ENCODE data around the gene CTDSP1.

- TF ChIP-seq CTCF (IDR thresholded peaks at IDR 0.05) (no peak), POLR2AphosphoS5 (IDR thresholded peaks at IDR 0.05) (no peak), POLR2A (IDR thresholded peaks at IDR 0.05) (no peak), EP300 (IDR thresholded peaks at IDR 0.05) (no peak)
Measured at GRCh38 chr2:218405086-218405745, 5.5 kb downstream of the CTDSP1 start.
